SK-N-SH (cell line): Measurements from ENCODE around the gene NRCAM. TPM values are rescaled to one million over a fixed set of nuclear protein-coding genes. Genes with fewer than 3 reads are reported as not detected.
A peak's percentile ranks its signal among the peaks of the same experiment; 100 is the strongest.

Experiments used
- CTCF ChIA-PET: fragments of 300-600, 350-600 bp; formaldehyde crosslinking; extraction: SDS; loops from one replicate; lab custom pipeline; 2021; lab: Yijun Ruan, JAX
- POLR2A ChIA-PET: fragments of 350-600 bp; sonication (Branson Sonifier 250); formaldehyde crosslinking; extraction: SDS; loops from one replicate; lab custom pipeline; 2020; ENCODE audit warnings: antibody characterized with exemption, inconsistent platforms; lab: Yijun Ruan, JAX
- DNase-seq: peaks from one replicate; pipeline ENCODE4 v3.0.0; 2012
- H2AFZ ChIP-seq: fragments of 200-600 bp; sonication (generic); 2 replicates; pipeline ENCODE4 v1.8.1; 2016; ENCODE audit warnings: antibody characterized with exemption, mild to moderate bottlenecking, low read depth
- H3F3A ChIP-seq: fragments of 200-600 bp; sonication (generic); replicated peaks from 2 replicates; pipeline ENCODE3; 2016; ENCODE audit warnings: antibody characterized with exemption, mild to moderate bottlenecking; ENCODE audit not compliant: insufficient read depth
- H3K27ac ChIP-seq, 2 experiments: fragments of 200-500 bp in 1 of 2; fragments of 200-600 bp in 1 of 2; sonication (Bioruptor generic) in 1 of 2; sonication (generic), shearing (Covaris generic) in 1 of 2; 2 replicates each; pipeline versions ENCODE4 v1.5.1 to v1.6.1; 2014 to 2016; ENCODE audit warnings: low read depth in 2 of 2, inconsistent platforms in 1 of 2, low read length in 1 of 2, mild to moderate bottlenecking in 1 of 2, mixed read lengths in 1 of 2
- H3K27me3 ChIP-seq: fragments of 200-600 bp; sonication (generic), shearing (Covaris generic); 2 replicates; pipeline ENCODE4 v1.6.1; 2016; ENCODE audit warnings: mixed run types; ENCODE audit not compliant: insufficient read depth
- H3K36me3 ChIP-seq, 2 experiments: fragments of 200-500 bp in 1 of 2; fragments of 200-600 bp in 1 of 2; sonication (Bioruptor generic) in 1 of 2; sonication (generic) in 1 of 2; replicated peaks in 1 of 2; 2 replicates each; pipeline versions ENCODE3 to v1.5.1; 2014 to 2016; ENCODE audit warnings: low read length in 1 of 2, mild to moderate bottlenecking in 1 of 2; ENCODE audit not compliant: insufficient read depth in 2 of 2, control insufficient read depth in 1 of 2
- H3K4me1 ChIP-seq, 2 experiments: fragments of 200-500 bp in 1 of 2; fragments of 200-600 bp in 1 of 2; sonication (Bioruptor generic) in 1 of 2; sonication (generic), shearing (Covaris generic) in 1 of 2; 2 replicates each; pipeline versions ENCODE4 v1.5.1 to v1.6.1; 2014 to 2016; ENCODE audit warnings: low read depth in 1 of 2, low read length in 1 of 2, mixed run types in 1 of 2; ENCODE audit not compliant: insufficient read depth in 2 of 2, control insufficient read depth in 1 of 2
- H3K4me2 ChIP-seq: fragments of 200-600 bp; sonication (generic), shearing (Covaris generic); 2 replicates; pipeline ENCODE4 v1.6.1; 2017; ENCODE audit warnings: mixed run types
- H3K4me3 ChIP-seq, 2 experiments: fragments of 200-500 bp in 1 of 2; fragments of 200-600 bp in 1 of 2; sonication (Bioruptor generic) in 1 of 2; sonication (generic), shearing (Covaris generic) in 1 of 2; 2 replicates each; pipeline versions ENCODE4 v1.5.1 to v1.8.1; 2014 to 2016; ENCODE audit warnings: low read depth in 2 of 2, inconsistent platforms in 1 of 2, low read length in 1 of 2, mild to moderate bottlenecking in 1 of 2, mixed read lengths in 1 of 2, moderate library complexity in 1 of 2
- H3K79me2 ChIP-seq: fragments of 200-600 bp; sonication (generic); 2 replicates; pipeline ENCODE4 v1.8.1; 2017; ENCODE audit warnings: mild to moderate bottlenecking; ENCODE audit not compliant: insufficient read depth
- H3K9ac ChIP-seq: fragments of 200-600 bp; sonication (generic); 2 replicates; pipeline ENCODE4 v1.6.1; 2017; ENCODE audit warnings: mixed run types
- H3K9me2 ChIP-seq: fragments of 200-600 bp; sonication (generic); 2 replicates; pipeline ENCODE4 v1.6.1; 2017; ENCODE audit warnings: mixed run types
- H3K9me3 ChIP-seq: fragments of 200-600 bp; sonication (generic); 2 replicates; pipeline ENCODE4 v1.6.1; 2017; ENCODE audit warnings: mixed run types, mild to moderate bottlenecking, moderate library complexity
- H4K20me1 ChIP-seq: fragments of 200-600 bp; sonication (generic); 2 replicates; pipeline ENCODE4 v1.6.1; 2017; ENCODE audit warnings: mild to moderate bottlenecking, mixed run types; ENCODE audit not compliant: insufficient read depth
- CHD2 ChIP-seq: fragments of 150-350 bp; IDR thresholded peaks from 2 replicates; pipeline ENCODE4 v1.6.1; 2018; ENCODE audit warnings: low read length; ENCODE audit not compliant: partially characterized antibody
- CTCF ChIP-seq: fragments of 200-600 bp; sonication (generic); IDR thresholded peaks from 2 replicates; pipeline ENCODE4 v1.6.1; 2017; ENCODE audit warnings: antibody characterized with exemption, mild to moderate bottlenecking, moderate library complexity
- EZH2phosphoT487 ChIP-seq: fragments of 200-600 bp; sonication (generic); IDR thresholded peaks from 2 replicates; pipeline ENCODE4 v1.6.1; 2017; ENCODE audit warnings: low read depth, mixed run types, mild to moderate bottlenecking, antibody characterized with exemption, moderate library complexity, borderline replicate concordance
- FOXJ3 ChIP-seq: sonication (generic); formaldehyde crosslinking; IDR thresholded peaks from 2 replicates; pipeline ENCODE4 v1.5.1; 2020; ENCODE audit warnings: mild to moderate bottlenecking, missing genetic modification reagents
- FOXM1 ChIP-seq: IDR thresholded peaks from 2 replicates; pipeline ENCODE4 v1.4.0; 2012; ENCODE audit warnings: low read depth, mild to moderate bottlenecking
- GABPA ChIP-seq: IDR thresholded peaks from 2 replicates; pipeline ENCODE4 v1.4.0; 2012; ENCODE audit warnings: low read depth, mild to moderate bottlenecking
- GATA2 ChIP-seq: sonication (generic); formaldehyde crosslinking; IDR thresholded peaks from 2 replicates; pipeline ENCODE4 v1.5.0; 2020; ENCODE audit warnings: mild to moderate bottlenecking, missing genetic modification reagents
- IRF3 ChIP-seq: fragments of 150-350 bp; IDR thresholded peaks from 2 replicates; pipeline ENCODE4 v1.6.1; 2016; ENCODE audit warnings: mild to moderate bottlenecking, low read depth, low read length
- MAX ChIP-seq: IDR thresholded peaks from 2 replicates; pipeline ENCODE4 v1.4.0; 2012; ENCODE audit warnings: low read depth
- NFIC ChIP-seq: IDR thresholded peaks from 2 replicates; pipeline ENCODE4 v1.4.0; 2012; ENCODE audit warnings: borderline replicate concordance
- NRF1 ChIP-seq: IDR thresholded peaks from 2 replicates; pipeline ENCODE4 v1.6.1; 2012; ENCODE audit warnings: low read depth, mild to moderate bottlenecking, low read length
- REST ChIP-seq: IDR thresholded peaks from 2 replicates; pipeline ENCODE4 v1.6.1; 2012; ENCODE audit warnings: mild to moderate bottlenecking, low read depth, low read length, moderate library complexity
- RFX5 ChIP-seq: IDR thresholded peaks from 2 replicates; pipeline ENCODE4 v1.6.1; 2012; ENCODE audit warnings: mild to moderate bottlenecking, improper control_type of control experiment, low read length
- SMC3 ChIP-seq: IDR thresholded peaks from 2 replicates; pipeline ENCODE4 v1.6.1; 2012; ENCODE audit warnings: low read depth, low read length, improper control_type of control experiment
- USF1 ChIP-seq: IDR thresholded peaks from 2 replicates; pipeline ENCODE4 v1.4.0; 2012; ENCODE audit warnings: low read depth, borderline replicate concordance
- WGBS: methylation state at CpG from one replicate; pipeline ENCODE4 v1.1.6; 2017; ENCODE audit warnings: low lambda C conversion rate; 5-methylcytosine and 5-hydroxymethylcytosine counted together
- polyA plus RNA-seq, 3 experiments: library from polyadenylated mRNA; depleted of rRNA; stranded (reverse); fragments of >200 nt; gene quantifications; 2 replicates each; pipeline ENCODE4 v1.2.3, GENCODE V29; 2012

NRCAM gene
- polyA plus RNA-seq, 1 of the 3 experiments (the other 2 are of a cell fraction), result 1.1 TPM

GRCh38 chr7:108402865-108403264 lies 53.4 kb downstream of the NRCAM start:
- TF ChIP-seq MAX, result no peak
- TF ChIP-seq NRF1, result no peak
- no peak for TF ChIP-seq USF1
- no peak for TF ChIP-seq SMC3
- no peak for TF ChIP-seq GATA2
- no peak for TF ChIP-seq GABPA
- TF ChIP-seq EZH2phosphoT487, result no peak
- no peak for TF ChIP-seq FOXJ3
- TF ChIP-seq CHD2, result no peak
- no peak for TF ChIP-seq FOXM1
- no peak for TF ChIP-seq CTCF
- TF ChIP-seq REST, result no peak
- TF ChIP-seq RFX5, result no peak
- no peak for TF ChIP-seq IRF3
- TF ChIP-seq NFIC, result no peak
- Histone ChIP-seq H3K27me3 (no peaks in the 10 kb centered on the region), H2AFZ (no peak overlapping the region), H4K20me1 (no peaks in the 10 kb centered on the region), H3K9me3 (no peaks in the 10 kb centered on the region), H3K79me2 (no peaks in the 10 kb centered on the region), H3K4me3 (no peak overlapping the region), H3K9me2 (no peaks in the 10 kb centered on the region), H3K36me3 (no peaks in the 10 kb centered on the region), H3F3A (no peaks in the 10 kb centered on the region), H3K4me1 (peaks cover 3 to 26% of the 10 kb centered on the region in 2 experiments; a peak in 3 of 4 replicates), H3K9ac (no peak overlapping the region), H3K4me2 (no peak overlapping the region), H3K27ac (peak overlapping the region in 1 of 2 experiments; percentile 80; a peak in 2 of 4 replicates)
- 31% methylated on average over 2 of the region's 2 CpGs for WGBS
- no peak for DNase-seq
- CTCF ChIA-PET, result interaction anchor here (0.8 to 3.9 kb wide), 9 partner anchors 13 to 401 kb away, joined by 3 to 15 read pairs (median 4); no protein-coding TSS in a partner anchor
- POLR2A ChIA-PET, result interaction anchor here (1.0 kb wide), 1 partner anchor 52 kb away, joined by 3 read pairs; no protein-coding TSS in a partner anchor
